Jurkat, Clone E6-1 (cell line): ENCODE measurements around the gene STAM2.
"Not testable (repeated sequence)": the region's sequence is repeated elsewhere in the genome, so short reads cannot be mapped to it uniquely, and the experiment has no call there.

Experiments
- DNase-seq: peaks from one replicate; pipeline ENCODE4 v3.0.0-alpha.2; 2011; ENCODE audit warnings: low read depth, low spot score
- H3K4me3 ChIP-seq: 2 replicates; pipeline ENCODE4 v1.5.1; 2011; ENCODE audit warnings: mild to moderate bottlenecking, low read length, control low read depth, moderate library complexity

The STAM2 gene

DNA sequence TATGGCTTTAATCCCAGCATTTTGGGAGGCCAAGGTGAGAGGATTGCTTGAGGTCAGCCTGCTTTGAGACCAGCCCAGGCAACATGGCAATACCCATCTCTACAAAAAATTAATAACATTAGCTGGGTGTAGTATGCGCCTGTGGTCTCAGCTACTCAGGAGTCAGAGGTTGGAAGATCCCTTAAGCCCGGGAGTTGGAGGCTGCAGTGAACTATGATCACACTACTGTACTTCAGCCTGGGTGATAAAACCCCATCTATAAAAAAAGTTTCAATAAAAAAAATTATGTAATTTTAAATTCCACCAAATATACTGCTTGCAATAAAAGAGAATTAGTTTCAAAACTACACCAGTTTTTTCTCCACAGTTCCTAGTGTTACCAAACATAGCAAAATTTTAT lies 53.4 kb downstream of the STAM2 start:
- DNase-seq = no peak

GRCh38 chr2:152120430-152120829 lies 55.1 kb downstream of the STAM2 start:
- no peak for DNase-seq
- H3K4me3 ChIP-seq = no peak overlapping the region

More for the DNA sequence above, 53.4 kb downstream of the STAM2 start:
- H3K4me3 ChIP-seq = no peak overlapping the region

DNA sequence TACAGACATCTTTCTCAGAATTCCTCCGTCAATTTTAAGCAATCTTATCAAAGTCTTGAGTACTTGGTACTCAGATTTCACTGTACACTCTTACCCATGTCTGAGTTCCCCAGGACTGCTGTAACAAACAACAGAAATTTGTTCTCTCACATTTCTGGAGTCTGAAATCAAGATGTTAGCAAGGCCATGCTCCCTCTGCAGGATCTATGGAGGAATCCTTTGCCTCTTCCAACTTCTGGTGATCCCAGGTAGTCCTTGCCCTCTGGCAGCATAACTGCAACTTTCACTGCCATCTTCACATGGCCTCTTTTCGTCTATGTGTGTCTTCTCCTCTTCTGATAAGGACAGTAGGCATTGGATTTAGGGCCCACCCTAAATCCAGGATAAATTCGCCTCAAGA lies 59.6 kb downstream of the STAM2 start:
- DNase-seq = no peak

GRCh38 chr2:152114366-152114765 lies 61.2 kb downstream of the STAM2 start:
- H3K4me3 ChIP-seq = no peak overlapping the region
- DNase-seq = no peak

More for the DNA sequence above, 59.6 kb downstream of the STAM2 start:
- H3K4me3 ChIP-seq = no peak overlapping the region

- not testable (repeated sequence) for DNase-seq, H3K4me3 ChIP-seq
Observed at GRCh38 chr2:152107140-152107539, 68.4 kb downstream of the STAM2 start.

GRCh38 chr2:152106464-152106863 lies 69.1 kb downstream of the STAM2 start:
- H3K4me3 ChIP-seq = no peak overlapping the region
- no peak for DNase-seq

DNA sequence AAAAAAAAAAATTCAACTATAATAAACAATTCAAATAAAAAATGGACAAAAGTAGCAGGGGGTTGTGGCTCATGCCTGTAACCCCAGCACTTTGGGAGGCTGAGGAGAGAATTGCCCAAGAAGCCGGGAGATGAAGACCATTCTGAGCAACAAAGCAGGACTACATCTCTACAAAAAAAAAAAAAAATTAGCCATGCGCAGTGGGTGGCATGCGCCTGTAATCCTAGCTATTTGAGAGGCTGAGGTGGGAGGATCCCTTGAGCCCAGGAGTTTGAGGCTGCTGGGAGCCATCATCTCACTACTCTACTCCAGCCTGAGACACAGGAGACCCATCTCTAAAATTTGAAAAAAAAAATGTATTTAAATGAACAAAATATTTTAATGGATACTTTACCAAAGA lies 72.3 kb downstream of the STAM2 start:
- DNase-seq = no peak
- H3K4me3 ChIP-seq = no peak overlapping the region

GRCh38 chr2:152100961-152101360 lies 74.6 kb downstream of the STAM2 start:
- no peak overlapping the region for H3K4me3 ChIP-seq
- DNase-seq = no peak

DNA sequence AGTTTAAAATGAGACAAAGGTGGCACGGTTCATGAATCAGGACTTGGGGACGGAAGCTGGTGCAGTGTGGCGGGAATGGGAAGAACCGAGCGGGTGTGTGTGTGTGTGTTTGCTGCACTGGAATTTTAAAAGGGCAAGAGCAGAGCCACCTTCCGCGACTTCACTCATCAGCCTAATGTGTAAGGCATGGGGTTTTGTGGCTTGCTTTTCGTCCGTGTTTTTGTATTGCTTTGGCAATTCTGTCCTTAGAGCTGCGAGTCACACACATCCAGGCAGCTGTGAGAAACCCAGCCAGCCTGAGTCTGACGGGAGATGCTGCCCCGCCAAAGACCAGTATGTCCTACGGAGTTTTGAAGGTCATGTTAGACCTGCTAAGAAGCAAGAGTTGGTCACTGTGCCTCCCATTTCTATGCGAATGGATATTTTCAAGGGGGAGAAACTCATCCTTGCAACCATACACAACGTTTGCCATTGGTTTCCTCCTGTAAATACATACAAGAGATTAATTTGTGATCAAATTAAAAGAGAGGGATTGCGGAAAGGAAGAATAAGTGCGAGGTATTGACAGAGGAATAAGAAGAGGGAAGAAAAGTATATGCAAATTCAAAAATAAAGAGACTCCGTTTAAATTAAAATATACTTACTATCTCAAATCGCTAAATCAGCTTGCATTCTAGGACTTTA lies 76.1 kb downstream of the STAM2 start:
- peak overlapping the region; percentile 44 for H3K4me3 ChIP-seq
- no peak for DNase-seq

- H3K4me3 ChIP-seq = peak within 1 kb of the TSS; percentile 44
- DNase-seq = no peak
Observed at GRCh38 chr2:152098496-152099366, 76.8 kb downstream of the STAM2 start, which contains the start of gene CACNB4. Gene CACNB4, minus strand, starts transcription at chr2:152099044.

- no peak overlapping the region for H3K4me3 ChIP-seq
- DNase-seq = no peak
Observed at GRCh38 chr2:152097801-152098495, 77.6 kb downstream of the STAM2 start.

GRCh38 chr2:152097290-152097800 lies 78.2 kb downstream of the STAM2 start:
- no peak for DNase-seq

DNA sequence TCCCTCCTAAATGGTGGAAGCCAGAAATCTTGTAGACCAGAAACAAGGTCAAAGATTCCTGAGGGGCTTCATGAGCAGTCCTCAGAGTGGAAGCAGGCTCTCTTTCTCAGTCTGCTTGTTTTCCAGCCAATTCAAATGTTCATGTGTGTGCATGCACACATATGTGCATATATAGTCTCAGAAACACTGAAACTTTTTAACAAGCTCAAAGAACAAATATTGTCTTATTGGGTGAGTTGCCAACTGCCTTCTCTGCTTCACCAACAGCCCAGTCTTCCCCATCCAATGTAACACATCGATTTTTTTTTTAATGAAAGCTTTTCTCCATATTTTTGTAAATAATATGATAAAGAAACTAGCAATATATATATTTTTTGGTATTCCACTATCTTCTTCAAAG lies 80.4 kb downstream of the STAM2 start:
- no peak overlapping the region for H3K4me3 ChIP-seq
- no peak for DNase-seq

More at GRCh38 chr2:152097290-152097800, 78.2 kb downstream of the STAM2 start:
- H3K4me3 ChIP-seq = no peak overlapping the region

DNA sequence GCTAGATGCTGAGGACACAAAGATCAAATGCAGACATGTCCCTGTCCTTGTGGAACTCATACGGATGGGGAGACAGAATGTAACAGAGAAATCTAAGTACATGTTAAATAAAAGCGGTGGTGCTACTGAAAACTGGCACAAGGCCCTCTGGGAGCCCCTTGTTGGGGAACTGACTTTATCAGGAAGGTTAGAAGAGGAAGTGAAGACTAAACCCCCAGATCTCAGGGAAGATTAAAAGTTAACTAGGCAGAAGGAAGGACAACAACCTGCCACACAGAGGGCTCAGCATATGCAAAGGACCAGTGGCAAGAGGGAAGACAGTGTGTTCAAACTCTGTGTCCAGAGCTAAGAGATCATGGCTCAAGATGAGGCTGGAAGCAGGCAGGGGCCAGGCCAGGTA lies 81.5 kb downstream of the STAM2 start:
- DNase-seq = no peak
- H3K4me3 ChIP-seq = no peak overlapping the region

DNA sequence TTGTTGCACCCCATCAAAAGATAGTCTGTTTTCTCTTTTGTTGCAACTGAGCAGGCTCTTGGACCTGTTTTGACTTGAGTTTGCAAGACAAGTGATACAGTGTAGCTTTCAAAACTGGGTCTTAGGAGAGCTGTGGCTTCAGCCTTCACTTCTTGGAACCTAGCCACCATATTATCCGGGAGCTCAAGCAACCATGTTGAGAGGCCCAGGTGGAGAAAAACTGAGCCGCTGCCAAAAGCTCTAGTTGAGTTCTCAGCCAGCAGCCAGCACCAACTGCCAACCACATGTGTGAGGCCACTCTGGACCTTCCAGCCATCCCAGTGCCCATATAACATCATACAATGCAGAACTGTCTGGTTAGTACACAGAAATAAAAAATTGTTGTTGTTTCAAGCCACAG lies 82.1 kb downstream of the STAM2 start:
- H3K4me3 ChIP-seq = no peak overlapping the region
- DNase-seq = no peak

DNA sequence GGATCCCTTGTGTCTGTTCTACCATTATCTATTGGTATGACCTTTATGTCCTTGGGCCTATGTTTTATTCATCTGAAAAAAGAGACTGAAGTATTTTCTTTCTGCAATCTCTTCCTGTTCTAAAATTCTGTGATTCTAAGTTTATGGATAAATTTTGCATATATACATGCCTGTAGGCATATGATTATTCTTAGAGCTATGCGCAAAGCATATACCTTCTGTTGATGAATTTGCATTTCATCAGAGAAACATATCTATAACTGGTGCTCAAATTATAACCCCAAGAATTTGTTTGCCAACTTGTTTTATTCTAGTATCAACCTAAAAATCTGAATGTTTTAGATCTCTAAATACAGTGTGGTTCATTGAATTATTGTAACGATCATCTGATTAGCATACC lies 83.5 kb downstream of the STAM2 start:
- H3K4me3 ChIP-seq = no peak overlapping the region
- no peak for DNase-seq

DNA sequence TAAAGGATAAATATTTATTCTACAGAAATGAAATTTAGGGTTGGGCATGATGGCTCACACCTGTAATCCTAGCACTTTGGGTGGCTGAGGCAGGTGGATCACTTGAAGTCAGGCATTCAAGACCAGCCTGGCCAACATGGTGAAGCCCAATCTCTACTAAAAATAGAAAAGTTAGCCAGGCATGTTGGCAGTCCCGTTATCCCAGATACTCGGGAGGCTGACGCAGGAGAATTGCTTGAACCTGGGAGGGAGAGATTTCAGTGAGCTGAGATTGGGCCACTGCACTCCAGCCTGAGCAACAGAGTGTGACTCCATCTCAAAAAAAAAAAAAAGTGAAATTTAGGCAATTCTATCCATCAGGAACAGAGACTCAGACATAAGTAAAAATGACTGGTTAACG lies 84.8 kb downstream of the STAM2 start:
- not testable (repeated sequence) for H3K4me3 ChIP-seq, DNase-seq

DNA sequence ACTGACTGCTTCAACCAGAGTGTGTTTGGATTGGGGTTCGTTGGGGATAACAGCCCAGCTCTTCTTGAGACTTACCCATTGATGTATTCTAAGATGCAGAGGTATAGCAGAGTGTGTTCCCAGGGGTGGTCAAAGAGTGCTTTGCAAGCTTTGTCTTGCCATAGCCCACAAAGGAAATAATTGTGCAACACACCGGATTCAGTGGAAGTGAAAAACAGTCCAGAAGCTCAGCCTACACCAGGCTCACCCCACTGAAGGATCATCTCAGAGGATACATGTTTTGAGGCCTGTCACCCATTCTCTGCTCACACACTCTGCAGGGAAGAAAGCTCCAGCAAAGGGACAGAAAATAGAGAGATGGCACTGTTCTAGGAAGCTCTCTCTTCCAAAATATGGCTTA lies 86.3 kb downstream of the STAM2 start:
- H3K4me3 ChIP-seq = no peak overlapping the region
- no peak for DNase-seq

DNA sequence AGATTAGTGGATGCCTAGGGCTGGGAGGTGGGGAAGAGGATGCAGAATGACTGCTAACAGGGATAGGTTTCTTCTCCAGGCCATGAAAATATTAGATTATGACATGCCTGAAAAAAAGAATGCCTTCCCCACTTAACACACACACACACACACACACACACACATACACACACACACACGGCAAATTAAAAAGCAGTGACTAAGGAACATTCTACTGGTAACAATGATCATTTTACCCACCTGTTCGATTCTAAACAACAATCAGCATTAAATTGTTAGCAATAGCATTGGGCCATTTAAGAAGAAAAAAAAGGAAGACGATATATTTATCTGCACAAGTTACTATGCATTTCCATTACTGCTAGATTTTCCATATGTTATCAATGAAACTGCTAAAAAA lies 87.6 kb downstream of the STAM2 start:
- DNase-seq = no peak
- H3K4me3 ChIP-seq = no peak overlapping the region

DNA sequence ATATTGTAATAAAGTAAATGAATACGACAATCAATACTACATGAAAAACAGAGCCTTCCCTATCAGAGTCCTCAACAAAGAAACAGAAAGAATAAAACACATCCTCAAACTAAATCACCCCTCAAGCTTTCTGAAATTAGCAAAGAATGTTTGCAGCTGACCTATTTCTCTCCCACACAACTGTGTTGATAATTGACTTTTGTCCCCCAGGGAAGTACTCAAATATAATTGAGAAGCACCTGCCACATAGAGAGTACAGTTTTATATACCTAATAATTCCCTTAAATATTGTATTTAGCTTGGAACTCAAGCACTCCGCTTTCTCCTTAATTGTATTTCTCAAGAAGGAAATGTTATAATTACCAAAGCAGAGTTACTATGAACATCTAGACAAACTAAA lies 89.3 kb downstream of the STAM2 start:
- H3K4me3 ChIP-seq = no peak overlapping the region
- DNase-seq = no peak
